Head of caudate nucleus (tissue), 42 donors: ENCODE results near the gene POMT1.

Source experiments
- DNase-seq, 42 donors: peaks; one replicate each; pipeline versions ENCODE4 v3.0.0 to v3.0.0-alpha.2; 2020 to 2021; ENCODE audit warnings: mixed read lengths in 7 of 42
- intact Hi-C: fragments of 100-400 bp; cut with DNase I; formaldehyde crosslinking; loops from one replicate; pipeline ENCODE4 v1.15.0; 2022

The POMT1 gene

GRCh38 chr9:131475111-131475955 is 27.4 kb upstream of the POMT1 start:
- peak in 2 of 42 donors; percentile 16 to 32 for DNase-seq
- intact Hi-C loops = no loop called here

- peak in 4 of 42 donors; percentile 5 to 47 (median 19) for DNase-seq
Observed at GRCh38 chr9:131475956-131476776, 26.6 kb upstream of the POMT1 start.

DNA sequence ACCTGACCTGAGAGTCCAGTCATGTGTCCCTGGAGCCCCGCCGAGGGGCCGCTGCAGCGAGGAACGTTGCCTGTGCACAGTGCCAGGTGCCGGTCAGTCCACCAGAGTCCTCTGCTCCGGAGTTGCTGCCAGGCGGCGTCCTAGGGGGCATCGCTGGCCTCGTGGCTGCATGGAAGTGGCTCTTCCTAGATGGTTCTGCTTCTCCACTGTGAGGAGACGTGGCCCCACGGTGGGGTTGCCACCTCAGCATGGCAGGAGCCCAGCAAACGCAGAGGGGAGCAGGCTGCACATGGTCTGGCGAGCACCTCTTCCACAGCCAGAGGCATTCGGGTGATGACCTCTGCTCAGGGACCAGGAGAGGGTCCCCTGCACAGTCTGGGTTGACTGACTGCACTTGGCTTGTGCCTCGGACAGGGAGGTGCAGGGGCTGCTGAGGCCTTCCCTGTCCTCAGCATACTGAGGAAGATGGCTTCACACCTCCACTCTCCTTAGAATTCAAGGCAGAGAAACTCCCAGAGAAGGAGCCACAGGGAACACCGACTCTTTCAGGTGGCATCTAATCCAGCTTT is 25.9 kb upstream of the POMT1 start:
- DNase-seq = peak in 2 of 42 donors; percentile 8 to 33
- intact Hi-C loops = no loop called here

More at GRCh38 chr9:131475956-131476776, 26.6 kb upstream of the POMT1 start:
- intact Hi-C loops = no loop called here

DNA sequence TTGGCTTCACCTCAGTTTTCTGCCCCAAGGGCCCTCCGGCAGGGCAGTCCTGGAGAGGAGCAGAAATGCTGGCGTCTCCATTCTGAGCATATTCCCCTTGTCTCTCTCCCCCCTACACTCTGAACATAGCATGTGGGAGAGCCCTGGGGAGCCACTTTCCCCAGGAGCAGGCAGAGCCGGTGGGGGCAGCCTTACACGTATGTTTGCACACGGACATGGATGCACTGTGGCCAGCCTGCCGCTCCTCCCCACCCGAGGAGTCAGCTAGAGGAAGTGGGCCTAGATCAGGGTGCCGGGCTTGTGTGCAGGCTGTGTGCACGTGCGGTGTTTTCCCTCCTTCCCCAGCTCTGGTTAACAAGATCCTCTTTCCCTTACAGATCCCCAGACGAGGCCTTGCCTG is 25.4 kb upstream of the POMT1 start:
- intact Hi-C loops = no loop called here

GRCh38 chr9:131477816-131478419 is 24.8 kb upstream of the POMT1 start:
- DNase-seq = no peak
- intact Hi-C loops = no loop called here

More for the DNA sequence above, 25.4 kb upstream of the POMT1 start:
- DNase-seq = no peak

DNA sequence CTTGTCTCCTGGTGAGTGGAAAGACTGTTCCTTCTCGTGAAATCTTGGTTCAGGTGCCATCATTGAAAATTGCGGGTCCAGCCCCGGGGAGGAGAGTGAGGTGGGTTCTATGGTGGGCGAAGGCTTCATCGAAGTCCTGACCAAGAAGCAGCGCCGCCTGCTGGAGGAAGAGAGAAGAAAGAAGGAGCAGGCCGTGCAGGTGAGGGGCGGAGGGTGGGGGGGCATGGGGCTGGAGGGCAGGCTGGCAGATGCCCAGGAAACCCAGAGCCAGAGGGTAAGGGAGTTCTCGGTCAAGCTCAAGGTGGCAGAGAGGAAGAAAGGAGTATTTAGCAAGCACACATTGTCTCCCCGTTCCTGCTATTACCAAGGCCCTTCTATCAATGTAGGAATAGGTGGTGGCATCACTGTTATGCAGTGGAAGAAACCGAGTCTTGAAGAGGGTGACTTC is 24.3 kb upstream of the POMT1 start:
- peak in 21 of 42 donors; percentile 26 to 78 (median 51) for DNase-seq
- intact Hi-C loops = no loop called here

- intact Hi-C loops = no loop called here
- DNase-seq = no peak
Observed at GRCh38 chr9:131478911-131479310, 23.8 kb upstream of the POMT1 start.

DNA sequence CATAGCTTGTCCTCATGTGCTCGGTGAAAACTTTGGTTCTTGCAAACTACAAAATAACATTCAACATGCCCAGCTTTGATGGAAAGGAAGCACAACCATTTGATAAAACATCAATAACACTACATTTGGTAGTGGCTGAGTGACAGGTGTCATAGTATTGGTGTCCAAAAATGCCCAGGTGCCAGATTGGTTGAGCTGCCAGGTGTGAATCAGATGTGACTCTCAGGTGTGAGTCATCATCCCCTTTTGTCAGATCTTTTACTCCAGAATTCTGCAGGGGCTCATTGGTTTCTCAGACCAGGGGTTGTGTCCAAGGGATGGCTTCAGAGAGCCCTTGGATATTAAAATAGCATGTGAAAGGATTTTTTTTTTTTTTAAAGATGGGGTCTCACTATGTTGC is 22.5 kb upstream of the POMT1 start:
- intact Hi-C loops = no loop called here
- no peak for DNase-seq

DNA sequence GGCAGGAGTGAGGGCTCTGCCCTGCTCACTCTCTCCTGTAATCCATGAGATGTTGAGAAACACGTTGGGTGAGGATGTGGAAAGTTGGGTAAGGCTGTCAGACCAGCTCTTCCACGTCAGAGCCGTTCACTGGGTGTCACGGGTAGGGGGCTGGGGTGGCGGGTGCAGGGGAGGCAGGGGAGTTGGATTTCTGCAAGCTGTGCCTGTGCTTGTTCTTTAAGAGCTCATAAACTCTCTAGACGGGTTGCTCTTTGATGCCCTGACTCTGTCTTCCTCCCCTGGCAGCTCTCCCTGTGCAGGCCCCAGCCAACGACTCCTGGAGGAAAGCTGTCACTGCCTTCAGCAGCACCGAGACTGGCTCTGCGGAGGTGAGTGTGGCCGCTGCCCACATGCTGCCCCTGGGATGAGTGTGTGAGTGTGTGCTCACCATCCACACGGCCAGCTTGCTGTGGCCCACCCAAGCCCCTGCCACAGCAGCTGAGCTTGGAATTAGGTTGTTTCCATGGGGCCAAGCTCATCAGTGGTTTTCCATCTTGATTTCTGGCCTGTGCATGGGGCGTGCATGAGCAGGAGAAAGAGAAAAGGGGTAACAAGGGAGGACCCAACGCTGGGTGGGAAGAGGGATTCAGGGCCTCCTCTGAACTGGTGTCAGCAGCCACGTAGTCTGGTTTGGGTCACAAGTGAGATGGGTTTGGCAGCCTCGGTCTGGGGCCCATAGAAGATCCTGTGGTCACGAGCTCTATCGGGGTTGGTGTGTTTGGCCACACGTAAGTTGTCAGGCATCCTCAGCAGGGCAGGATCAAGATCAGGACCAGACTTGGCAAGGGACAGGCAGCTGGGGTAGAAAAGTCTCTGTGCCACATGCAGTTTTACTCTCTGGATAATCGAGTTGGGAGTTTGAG is 21.0 kb upstream of the POMT1 start:
- DNase-seq = peak in 10 of 42 donors; percentile 11 to 63 (median 47)
- intact Hi-C loops = no loop called here

DNA sequence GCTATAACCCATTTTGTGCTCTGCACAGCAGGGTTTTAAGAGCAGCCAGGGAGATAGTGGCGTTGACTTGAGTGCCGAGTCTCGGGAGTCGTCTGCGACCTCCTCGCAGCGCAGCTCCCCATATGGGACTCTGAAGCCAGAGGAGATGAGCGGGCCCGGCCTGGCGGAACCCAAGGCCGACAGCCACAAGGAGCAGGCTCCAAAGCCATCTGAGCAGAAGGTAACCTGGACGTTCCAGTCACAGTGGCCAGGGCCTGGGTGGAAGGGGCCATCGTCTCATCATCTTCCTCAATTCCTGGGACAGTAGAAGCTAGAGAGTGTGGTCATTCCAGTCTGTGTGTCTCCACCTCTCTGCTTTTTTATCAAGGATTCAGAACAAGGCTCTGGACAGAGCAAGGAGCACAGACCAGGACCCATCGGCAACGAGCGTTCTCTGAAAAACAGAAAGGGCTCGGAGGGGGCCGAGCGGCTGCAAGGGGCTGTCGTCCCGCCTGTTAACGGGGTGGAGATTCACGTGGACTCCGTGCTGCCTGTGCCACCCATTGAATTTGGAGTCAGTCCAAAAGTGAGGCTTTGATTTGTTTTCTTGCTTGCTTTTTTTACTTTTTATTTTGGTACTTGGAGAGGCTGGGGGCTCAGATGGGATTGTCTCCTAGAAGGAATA is 20.2 kb upstream of the POMT1 start:
- no peak for DNase-seq
- intact Hi-C loops = no loop called here

- intact Hi-C loops = no loop called here
- no peak for DNase-seq
Observed at GRCh38 chr9:131483319-131484050, 19.2 kb upstream of the POMT1 start.

GRCh38 chr9:131484051-131484445 is 18.7 kb upstream of the POMT1 start:
- DNase-seq = no peak
- intact Hi-C loops = no loop called here

DNA sequence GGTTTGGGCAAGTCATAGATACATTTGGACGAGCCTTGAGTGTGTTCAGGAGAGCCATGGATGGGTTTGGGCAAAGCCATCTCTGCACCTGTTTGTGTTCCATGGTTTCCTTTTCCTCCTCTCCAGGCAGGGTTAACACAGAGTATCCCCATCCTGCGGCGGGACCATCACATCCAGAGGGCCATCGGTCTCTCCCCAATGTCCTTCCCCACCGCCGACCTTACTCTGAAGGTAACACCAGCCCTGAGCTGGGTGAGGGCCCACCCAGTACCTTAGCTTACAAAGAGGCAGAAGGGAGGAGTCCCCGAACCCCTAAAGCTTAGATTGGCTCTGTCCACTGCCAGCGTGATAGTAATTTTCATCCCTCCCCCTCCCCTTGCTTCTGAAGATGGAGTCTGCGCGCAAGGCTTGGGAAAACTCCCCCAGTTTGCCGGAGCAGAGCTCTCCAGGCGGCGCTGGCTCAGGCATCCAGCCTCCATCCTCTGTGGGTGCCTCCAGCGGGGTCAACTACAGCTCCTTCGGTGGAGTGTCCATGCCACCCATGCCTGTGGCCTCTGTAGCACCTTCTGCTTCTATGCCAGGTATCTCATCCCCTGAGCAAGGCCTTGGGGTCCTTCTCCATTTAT is 18.0 kb upstream of the POMT1 start:
- intact Hi-C loops = no loop called here
- DNase-seq = no peak

DNA sequence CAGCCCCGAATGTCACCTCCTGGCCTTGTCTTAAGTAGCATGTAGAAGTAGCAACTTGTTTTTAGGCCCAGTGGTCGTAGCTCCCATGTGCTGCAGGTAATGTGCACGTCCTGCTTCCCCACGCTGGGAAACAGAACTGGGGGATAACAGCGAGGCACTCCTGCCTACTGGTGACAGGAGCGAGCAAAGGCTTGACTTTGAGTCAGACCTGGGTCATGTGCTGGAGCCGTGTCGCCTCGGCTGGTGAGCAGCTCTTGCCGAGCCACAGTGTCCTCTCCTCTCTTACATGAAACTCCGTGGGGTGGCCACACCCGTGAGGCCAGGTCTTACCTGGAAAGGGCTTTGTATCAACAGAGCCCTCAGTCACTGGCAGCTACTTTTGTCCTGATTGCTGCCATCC is 17.5 kb upstream of the POMT1 start:
- peak in 1 of 42 donors; percentile 23 for DNase-seq
- intact Hi-C loops = no loop called here

- intact Hi-C loops = no loop called here
- DNase-seq = peak in 1 of 42 donors; percentile 41
Observed at GRCh38 chr9:131485728-131486422, 16.8 kb upstream of the POMT1 start.

- intact Hi-C loops = no loop called here
- no peak for DNase-seq
Observed at GRCh38 chr9:131487001-131487400, 15.7 kb upstream of the POMT1 start.
